Measurements from ENCODE around the gene DOC2A.
"Not testable (repeated sequence)": the region's sequence is repeated elsewhere in the genome, so short reads cannot be mapped to it uniquely, and the experiment has no call there.

DOC2A gene

GRCh38 chr16:29972992-29973383 is 37.8 kb downstream of the DOC2A start:
- no peak for DNase-seq (ENCODE audit: low read depth)

- no peak for DNase-seq (ENCODE audit: low read depth)
These were observed 38.3 kb downstream of the DOC2A start for GRCh38 chr16:29972500-29972899.

DNA sequence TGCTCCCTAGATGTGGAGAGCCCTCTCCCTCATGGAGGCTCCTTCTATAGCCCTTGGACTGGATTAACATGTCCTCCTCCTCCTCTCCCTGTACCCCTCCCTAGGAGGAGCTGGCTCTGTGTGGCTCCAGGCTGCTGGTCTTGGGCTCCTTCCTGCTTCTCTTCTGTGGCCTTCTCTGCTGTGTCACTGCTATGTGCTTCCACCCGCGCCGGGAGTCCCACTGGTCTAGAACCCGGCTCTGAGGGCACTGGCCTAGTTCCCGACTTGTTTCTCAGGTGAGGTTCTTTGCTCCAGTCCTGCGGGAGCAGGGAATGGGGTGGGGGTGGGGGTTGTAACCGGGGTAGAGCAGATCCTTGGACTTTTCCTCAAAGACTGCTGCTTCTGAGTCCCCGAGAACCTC is 39.5 kb downstream of the DOC2A start:
- DNase-seq (ENCODE audit: low read depth) = no peak

DNA sequence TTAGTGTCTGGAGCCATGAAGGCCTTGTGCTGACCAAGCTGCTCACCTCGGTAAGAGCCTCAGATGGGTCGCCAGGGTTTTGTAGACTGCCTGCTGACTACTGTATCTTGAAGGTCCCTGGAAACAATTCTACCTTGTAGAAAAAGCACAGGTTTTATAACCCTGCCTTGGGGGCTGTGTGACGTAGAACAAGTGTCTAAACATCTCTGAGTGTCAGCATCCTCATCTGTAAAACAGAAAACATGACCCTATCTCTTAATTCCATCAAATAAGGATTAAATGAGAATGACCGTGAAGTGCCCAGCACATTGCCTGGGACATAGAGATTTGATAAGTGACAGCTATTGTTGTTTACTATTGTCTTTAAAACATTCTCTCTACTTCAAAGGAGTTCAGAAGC is 42.6 kb downstream of the DOC2A start:
- DNase-seq (ENCODE audit: low read depth) = no peak

- DNase-seq (ENCODE audit: low read depth) = no peak
These were observed 47.6 kb downstream of the DOC2A start for GRCh38 chr16:29963021-29963743.

DNA sequence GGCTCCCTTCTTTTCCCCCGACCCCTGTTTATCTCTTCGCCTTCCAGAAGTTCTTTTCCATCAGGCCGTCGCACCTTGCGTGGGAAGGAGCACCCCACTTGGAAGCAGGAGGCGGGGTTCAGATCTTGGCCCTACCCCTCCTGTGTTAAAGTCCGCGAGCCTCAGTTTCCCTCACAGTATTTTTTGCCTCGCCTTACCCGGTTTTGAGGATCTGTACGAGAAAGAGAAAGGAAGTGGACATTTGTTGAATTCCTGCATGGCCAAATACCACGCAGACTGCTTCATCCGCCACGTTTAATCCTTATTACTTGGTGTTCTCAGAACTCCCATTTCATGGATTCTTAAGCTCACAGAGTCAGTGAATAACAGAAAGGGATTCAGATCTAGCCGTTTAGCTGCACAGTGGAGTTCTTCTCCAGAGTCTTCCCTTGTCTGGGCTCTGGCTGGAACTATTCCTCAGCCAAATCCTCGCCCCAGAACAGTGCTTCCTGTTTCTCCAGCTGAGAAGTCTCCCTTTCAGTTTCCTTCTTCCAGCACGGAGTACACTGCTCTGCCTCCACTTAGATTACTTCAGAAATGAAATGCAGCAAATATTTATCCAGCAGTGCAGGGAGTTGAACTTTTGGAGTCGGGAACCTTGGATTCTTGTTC is 48.4 kb downstream of the DOC2A start:
- no peak for DNase-seq (ENCODE audit: low read depth)

DNA sequence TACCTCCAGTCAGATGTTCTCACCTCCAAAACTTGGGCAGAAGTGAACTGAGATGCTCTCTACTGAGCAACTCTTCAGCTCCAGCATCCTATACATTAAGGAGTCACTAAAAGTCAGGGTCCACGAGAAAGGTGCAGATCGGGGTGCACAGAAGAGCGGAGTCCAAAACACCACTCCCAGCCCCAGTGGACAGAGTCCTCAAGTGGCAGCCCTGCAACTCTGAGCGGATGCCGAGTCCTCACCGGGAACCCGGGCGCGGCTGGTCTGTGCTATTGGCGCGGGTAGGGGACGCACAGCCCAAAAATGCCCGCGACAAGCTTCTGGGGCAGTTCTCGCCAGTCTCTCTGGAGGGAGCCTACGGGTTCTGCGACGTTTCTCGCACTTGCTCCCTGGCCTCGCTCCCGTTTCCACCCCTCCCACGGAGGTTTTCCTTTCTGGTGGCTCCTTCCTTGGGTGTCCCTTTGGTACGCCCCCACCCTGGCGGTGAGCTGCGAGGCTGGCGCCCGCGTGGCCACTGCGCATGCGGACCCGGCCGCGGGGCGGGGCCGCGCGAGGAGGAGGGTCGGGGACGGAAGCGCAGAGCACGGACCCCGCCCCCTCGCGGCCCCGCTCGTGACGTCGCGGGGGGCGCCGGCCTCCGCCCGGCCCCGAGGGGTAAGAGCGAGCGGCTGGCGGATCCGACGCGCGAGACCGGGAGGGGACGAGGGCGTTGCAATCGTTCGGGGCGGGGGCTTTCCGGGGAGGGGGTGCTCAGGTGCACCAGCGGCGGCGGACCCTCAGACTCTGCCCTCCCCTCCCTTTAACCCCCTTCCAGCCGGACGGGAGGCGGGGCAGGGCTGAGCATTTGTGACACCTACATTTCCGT is 49.1 kb downstream of the DOC2A start, which contains the start of gene TMEM219:
TSS of gene TMEM219 (plus strand) at position 601 of the 865 bp plus-strand sequence. CDS start 1,065 bp downstream, outside the sequence.
- peak; percentile 64 for DNase-seq (ENCODE audit: low read depth)

- DNase-seq (ENCODE audit: low read depth) = no peak
These were observed 49.7 kb downstream of the DOC2A start for GRCh38 chr16:29961127-29961478.

DNA sequence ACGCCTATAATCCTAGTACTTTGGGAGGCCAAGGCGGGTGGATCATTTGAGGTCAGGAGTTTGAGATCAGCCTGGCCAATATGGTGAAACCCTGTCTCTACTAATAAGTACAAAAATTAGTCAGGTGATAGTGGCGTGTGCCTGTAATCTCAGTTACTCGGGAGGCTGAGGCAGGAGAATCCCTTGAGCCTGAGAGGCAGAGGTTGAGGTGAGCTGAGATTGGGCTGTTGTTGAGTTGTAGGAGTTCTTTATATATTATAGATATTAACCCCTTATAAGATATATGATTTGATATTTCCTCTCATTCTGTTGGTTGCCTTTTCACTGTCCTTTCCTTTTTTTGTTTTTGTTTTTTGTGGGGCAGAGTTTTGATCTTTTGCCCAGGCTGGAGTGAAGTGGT is 51.0 kb downstream of the DOC2A start:
- DNase-seq (ENCODE audit: low read depth) = not testable (repeated sequence)

- no peak for DNase-seq (ENCODE audit: low read depth)
These were observed 51.5 kb downstream of the DOC2A start for GRCh38 chr16:29959293-29959692.

DNA sequence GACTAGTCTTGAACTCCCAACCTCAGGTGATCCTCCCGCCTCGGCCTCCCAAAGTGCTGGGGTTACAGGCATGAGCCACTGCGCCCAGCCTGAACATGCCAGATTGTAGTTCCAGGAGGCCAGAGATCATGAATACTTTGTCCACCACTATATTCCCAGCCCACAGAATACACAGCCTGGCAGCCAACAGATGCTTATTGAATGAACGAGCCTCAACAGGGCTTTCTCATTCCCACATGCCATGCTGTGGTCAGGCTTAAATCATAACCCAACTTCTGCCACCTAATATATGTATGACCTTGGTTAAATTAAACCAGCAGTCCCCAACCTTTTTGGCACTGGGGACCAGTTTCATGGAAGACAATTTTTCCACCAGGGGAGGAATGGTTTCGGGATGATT is 52.1 kb downstream of the DOC2A start:
- no peak for DNase-seq (ENCODE audit: low read depth)

Data from fibroblast of the conjunctiva (primary cell).